ENCODE results near the gene DMPK. TPM values are rescaled to one million over a fixed set of nuclear protein-coding genes. Genes with fewer than 3 reads are reported as not detected.
"Not testable (repeated sequence)": the region's sequence is repeated elsewhere in the genome, so short reads cannot be mapped to it uniquely, and the experiment has no call there.

The DMPK gene
- total and polyA plus RNA-seq, 2 donors from 2014 or later, result 31.3 to 63.0 TPM

- Histone ChIP-seq H3K36me3 (ENCODE audit: control insufficient read depth in 2 of 3, insufficient read depth in 3 of 3, low read length in 3 of 3) (no peaks in the 10 kb centered on the region), H3K9me3 (ENCODE audit: control insufficient read depth in 2 of 3, insufficient read depth in 1 of 3, low read length in 3 of 3) (no peaks in the 10 kb centered on the region), H3K4me1 (ENCODE audit: control insufficient read depth in 2 of 3, insufficient read depth in 2 of 3, low read depth in 1 of 3, low read length in 3 of 3) (no peaks in the 10 kb centered on the region), H3K27me3 (ENCODE audit: control insufficient read depth, insufficient read depth, low read length) (no peaks in the 10 kb centered on the region), H3K4me3 (ENCODE audit: low read length in 3 of 3) (no peak overlapping the region), H3K27ac (ENCODE audit: low read depth in 2 of 2, low read length in 2 of 2) (no peak overlapping the region), H3K9ac (ENCODE audit: low read length in 3 of 3) (no peak overlapping the region)
- intact Hi-C loops (cut with DNase I), result no loop called here
- DNase-seq, result no peak
- FAIRE-seq, result no peak
- TF ChIP-seq, protein P1, sequence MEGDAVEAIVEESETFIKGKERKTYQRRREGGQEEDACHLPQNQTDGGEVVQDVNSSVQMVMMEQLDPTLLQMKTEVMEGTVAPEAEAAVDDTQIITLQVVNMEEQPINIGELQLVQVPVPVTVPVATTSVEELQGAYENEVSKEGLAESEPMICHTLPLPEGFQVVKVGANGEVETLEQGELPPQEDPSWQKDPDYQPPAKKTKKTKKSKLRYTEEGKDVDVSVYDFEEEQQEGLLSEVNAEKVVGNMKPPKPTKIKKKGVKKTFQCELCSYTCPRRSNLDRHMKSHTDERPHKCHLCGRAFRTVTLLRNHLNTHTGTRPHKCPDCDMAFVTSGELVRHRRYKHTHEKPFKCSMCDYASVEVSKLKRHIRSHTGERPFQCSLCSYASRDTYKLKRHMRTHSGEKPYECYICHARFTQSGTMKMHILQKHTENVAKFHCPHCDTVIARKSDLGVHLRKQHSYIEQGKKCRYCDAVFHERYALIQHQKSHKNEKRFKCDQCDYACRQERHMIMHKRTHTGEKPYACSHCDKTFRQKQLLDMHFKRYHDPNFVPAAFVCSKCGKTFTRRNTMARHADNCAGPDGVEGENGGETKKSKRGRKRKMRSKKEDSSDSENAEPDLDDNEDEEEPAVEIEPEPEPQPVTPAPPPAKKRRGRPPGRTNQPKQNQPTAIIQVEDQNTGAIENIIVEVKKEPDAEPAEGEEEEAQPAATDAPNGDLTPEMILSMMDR (IDR thresholded peaks at IDR 0.05; ENCODE audit: borderline replicate concordance, extremely low read depth, insufficient read depth), result no peak
These were observed 22.1 kb upstream of the DMPK start for GRCh38 chr19:45804140-45804958.

- Histone ChIP-seq H3K27me3 (ENCODE audit: control insufficient read depth, insufficient read depth, low read length) (no peaks in the 10 kb centered on the region), H3K27ac (ENCODE audit: low read depth in 2 of 2, low read length in 2 of 2) (no peak overlapping the region), H3K9me3 (ENCODE audit: control insufficient read depth in 2 of 3, insufficient read depth in 1 of 3, low read length in 3 of 3) (no peaks in the 10 kb centered on the region), H3K9ac (ENCODE audit: low read length in 3 of 3) (no peak overlapping the region), H3K4me3 (ENCODE audit: low read length in 3 of 3) (no peak overlapping the region), H3K4me1 (ENCODE audit: control insufficient read depth in 2 of 3, insufficient read depth in 2 of 3, low read depth in 1 of 3, low read length in 3 of 3) (no peaks in the 10 kb centered on the region), H3K36me3 (ENCODE audit: control insufficient read depth in 2 of 3, insufficient read depth in 3 of 3, low read length in 3 of 3) (no peaks in the 10 kb centered on the region)
- TF ChIP-seq, protein P1 (IDR thresholded peaks at IDR 0.05; ENCODE audit: borderline replicate concordance, extremely low read depth, insufficient read depth), result no peak
- intact Hi-C loops (cut with DNase I), result no loop called here
- FAIRE-seq, result no peak
- DNase-seq, result no peak
These were observed 19.4 kb upstream of the DMPK start for GRCh38 chr19:45801603-45802175.

- Histone ChIP-seq H3K4me1 (ENCODE audit: control insufficient read depth in 2 of 3, insufficient read depth in 2 of 3, low read depth in 1 of 3, low read length in 3 of 3) (no peaks in the 10 kb centered on the region), H3K4me3 (ENCODE audit: low read length in 3 of 3) (no peak overlapping the region), H3K27me3 (ENCODE audit: control insufficient read depth, insufficient read depth, low read length) (no peaks in the 10 kb centered on the region), H3K9me3 (ENCODE audit: control insufficient read depth in 2 of 3, insufficient read depth in 1 of 3, low read length in 3 of 3) (no peaks in the 10 kb centered on the region), H3K9ac (ENCODE audit: low read length in 3 of 3) (no peak overlapping the region), H3K36me3 (ENCODE audit: control insufficient read depth in 2 of 3, insufficient read depth in 3 of 3, low read length in 3 of 3) (no peaks in the 10 kb centered on the region), H3K27ac (ENCODE audit: low read depth in 2 of 2, low read length in 2 of 2) (no peak overlapping the region)
- TF ChIP-seq, protein P1 (IDR thresholded peaks at IDR 0.05; ENCODE audit: borderline replicate concordance, extremely low read depth, insufficient read depth), result no peak
- DNase-seq (peak in 2 of 5 donors; percentile 28 to 76), FAIRE-seq (no peak)
- intact Hi-C loops (cut with DNase I), result no loop called here
These were observed 17.8 kb upstream of the DMPK start for GRCh38 chr19:45800070-45800553.

- H3K4me1 ChIP-seq (ENCODE audit: control insufficient read depth in 2 of 3, insufficient read depth in 2 of 3, low read depth in 1 of 3, low read length in 3 of 3); H3K9ac ChIP-seq (ENCODE audit: low read length in 3 of 3); H3K4me3 ChIP-seq (ENCODE audit: low read length in 3 of 3); H3K36me3 ChIP-seq (ENCODE audit: control insufficient read depth in 2 of 3, insufficient read depth in 3 of 3, low read length in 3 of 3); H3K27me3 ChIP-seq (ENCODE audit: control insufficient read depth, insufficient read depth, low read length); H3K27ac ChIP-seq (ENCODE audit: low read depth in 2 of 2, low read length in 2 of 2); FAIRE-seq; intact Hi-C loops (cut with DNase I); H3K9me3 ChIP-seq (ENCODE audit: control insufficient read depth in 2 of 3, insufficient read depth in 1 of 3, low read length in 3 of 3): not testable (repeated sequence)
- DNase-seq, result peak in 1 of 5 donors; percentile 45
These were observed 17.3 kb upstream of the DMPK start for GRCh38 chr19:45799541-45799940.

Data from kidney (tissue), 14 donors.